ENCODE results near the gene SCN4A. TPM values are rescaled to one million over a fixed set of nuclear protein-coding genes. Genes with fewer than 3 reads are reported as not detected.
"Not testable (repeated sequence)": the region's sequence is repeated elsewhere in the genome, so short reads cannot be mapped to it uniquely, and the experiment has no call there.

The SCN4A gene
- total RNA-seq, 1 experiment from 2014 or later, result not detected

DNA sequence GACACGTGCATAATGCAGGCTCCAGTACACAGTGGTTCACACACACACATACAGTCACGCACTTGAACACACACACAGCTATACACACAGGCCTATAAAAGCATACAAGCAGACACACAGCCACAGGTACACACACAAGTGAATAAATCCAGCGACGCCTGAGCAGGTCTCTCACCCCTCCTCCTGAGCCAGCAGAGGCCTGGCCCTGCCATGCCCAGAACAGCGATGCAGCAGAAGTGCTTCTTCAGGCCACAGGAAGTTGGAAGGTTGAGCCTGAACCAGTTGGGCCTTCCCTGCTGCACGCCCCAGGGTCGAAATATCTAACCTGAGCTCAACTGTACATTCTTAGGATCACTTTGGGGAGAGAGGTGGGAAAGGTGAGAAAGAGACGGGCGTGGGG lies 33.3 kb downstream of the SCN4A start:
- no peak for DNase-seq (ENCODE audit: low read depth)

- DNase-seq (ENCODE audit: low read depth), result no peak
Observed at GRCh38 chr17:63937920-63938319, 34.8 kb downstream of the SCN4A start.

DNA sequence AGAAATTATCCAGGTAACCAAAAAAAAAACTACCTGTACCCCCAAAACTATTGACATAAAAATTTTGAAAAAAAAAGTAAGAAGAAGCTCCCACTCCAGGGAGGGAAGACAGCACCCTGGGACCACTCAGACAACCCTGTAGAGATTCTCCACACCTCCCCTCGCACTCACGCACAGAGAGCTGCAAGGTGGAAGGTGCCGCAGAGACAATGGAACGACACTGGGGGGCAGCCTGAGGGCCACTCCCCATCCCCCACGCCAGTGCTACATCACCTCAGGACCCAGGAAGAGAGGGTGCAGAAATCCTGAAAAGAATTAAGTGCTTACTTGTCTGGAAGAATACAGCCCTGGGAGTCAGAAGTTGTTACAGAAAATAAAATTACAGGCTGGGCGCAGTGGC lies 35.4 kb downstream of the SCN4A start:
- DNase-seq (ENCODE audit: low read depth), result no peak

GRCh38 chr17:63934183-63935112 lies 38.3 kb downstream of the SCN4A start:
- DNase-seq (ENCODE audit: low read depth), result no peak

- DNase-seq (ENCODE audit: low read depth), result no peak
Observed at GRCh38 chr17:63933598-63933997, 39.1 kb downstream of the SCN4A start.

- no peak for DNase-seq (ENCODE audit: low read depth)
Observed at GRCh38 chr17:63932721-63933120, 40.0 kb downstream of the SCN4A start.

DNA sequence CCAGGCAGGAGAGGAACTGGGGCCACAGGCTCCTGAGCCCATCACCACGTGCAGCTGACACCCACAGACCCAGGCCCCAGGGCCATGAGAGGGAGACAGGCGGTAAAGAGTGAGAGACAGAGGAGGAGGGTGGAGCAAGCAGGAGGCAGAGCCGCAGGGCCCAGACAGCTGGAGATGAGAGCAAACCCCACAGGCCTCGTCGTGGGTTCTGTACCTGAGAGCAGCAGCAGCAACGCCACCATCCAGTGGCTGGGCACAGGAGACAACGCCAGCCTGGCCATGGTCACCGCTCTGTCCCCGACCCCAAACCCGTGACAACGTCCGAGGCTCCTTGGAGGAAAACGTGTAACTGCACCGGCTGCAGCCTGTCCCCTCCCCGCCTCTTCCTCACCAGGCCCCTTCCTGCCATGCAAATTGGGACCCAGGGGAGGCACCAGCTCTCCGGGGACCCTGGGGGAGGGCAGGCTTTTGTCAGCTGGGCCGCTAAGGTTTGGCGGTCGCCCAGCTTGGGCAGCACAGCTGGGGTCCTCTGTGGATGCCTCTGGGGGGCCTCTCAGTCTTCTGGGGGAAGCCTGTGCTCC lies 40.6 kb downstream of the SCN4A start, which contains the start of gene CD79B:
Gene CD79B (minus strand): TSS at position 351 of the 581 bp plus-strand sequence. CDS start 70 bp downstream, at position 281.
- no peak for DNase-seq (ENCODE audit: low read depth)

GRCh38 chr17:63930951-63931575 lies 41.7 kb downstream of the SCN4A start:
- no peak for DNase-seq (ENCODE audit: low read depth)

- no peak for DNase-seq (ENCODE audit: low read depth)
Observed at GRCh38 chr17:63929860-63930766, 42.6 kb downstream of the SCN4A start.

DNA sequence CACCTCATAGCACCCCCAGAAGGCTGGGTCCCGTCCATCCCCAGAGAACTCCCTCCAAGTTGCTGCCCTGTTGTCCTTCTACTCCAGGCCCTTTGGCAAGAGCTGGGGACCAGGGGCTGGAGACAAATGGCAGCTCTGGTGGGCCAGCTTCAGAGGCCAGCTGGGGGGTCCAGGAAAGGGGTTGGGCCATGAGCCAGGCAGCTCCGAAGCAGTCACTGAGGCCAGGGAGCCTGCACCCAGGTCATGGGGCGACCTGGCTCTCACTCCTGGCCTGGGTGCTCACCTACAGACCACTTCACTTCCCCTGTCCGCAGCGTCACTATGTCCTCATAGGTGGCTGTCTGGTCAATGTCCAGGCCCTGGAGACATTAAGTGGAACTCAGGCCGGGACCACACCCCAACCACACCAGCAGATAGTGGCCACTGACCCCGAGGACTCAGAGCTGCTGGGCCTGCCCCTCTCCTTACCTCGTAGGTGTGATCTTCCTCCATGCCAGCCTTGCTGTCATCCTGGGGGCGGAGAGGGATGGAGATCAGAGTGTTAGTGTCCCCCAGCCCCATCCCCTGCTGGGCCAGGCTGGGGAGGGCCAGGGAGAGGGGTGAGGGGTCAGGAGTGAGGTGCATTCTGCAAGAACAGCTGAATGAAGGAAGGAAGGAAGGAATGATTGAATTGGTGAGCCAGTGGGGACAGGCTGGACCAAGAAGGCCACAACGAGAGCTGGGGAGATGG lies 43.6 kb downstream of the SCN4A start:
- DNase-seq (ENCODE audit: low read depth), result no peak

- DNase-seq (ENCODE audit: low read depth), result no peak
Observed at GRCh38 chr17:63928172-63928666, 44.5 kb downstream of the SCN4A start.

GRCh38 chr17:63927464-63928171 lies 45.1 kb downstream of the SCN4A start:
- DNase-seq (ENCODE audit: low read depth), result no peak

DNA sequence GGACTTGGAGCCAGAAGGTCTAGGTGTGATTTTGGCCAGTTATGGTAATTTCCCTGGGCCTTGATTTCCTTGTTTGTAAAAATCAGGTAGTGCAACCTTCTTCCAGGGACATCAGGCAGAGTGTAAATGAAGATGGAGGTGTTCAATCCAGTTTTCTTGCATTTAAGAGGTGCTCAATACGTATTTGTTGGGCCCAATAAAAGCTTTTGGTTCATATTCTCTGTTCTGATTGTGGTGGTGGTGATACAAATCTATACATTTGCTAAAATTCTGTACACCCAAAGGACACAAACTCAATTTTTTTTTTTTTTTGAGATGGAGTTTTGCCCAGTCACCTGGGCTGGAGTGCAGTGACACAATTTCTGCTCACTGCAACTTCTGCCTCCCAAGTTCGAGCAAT lies 46.6 kb downstream of the SCN4A start:
- no peak for DNase-seq (ENCODE audit: low read depth)

GRCh38 chr17:63925615-63926014 lies 47.1 kb downstream of the SCN4A start:
- no peak for DNase-seq (ENCODE audit: low read depth)

DNA sequence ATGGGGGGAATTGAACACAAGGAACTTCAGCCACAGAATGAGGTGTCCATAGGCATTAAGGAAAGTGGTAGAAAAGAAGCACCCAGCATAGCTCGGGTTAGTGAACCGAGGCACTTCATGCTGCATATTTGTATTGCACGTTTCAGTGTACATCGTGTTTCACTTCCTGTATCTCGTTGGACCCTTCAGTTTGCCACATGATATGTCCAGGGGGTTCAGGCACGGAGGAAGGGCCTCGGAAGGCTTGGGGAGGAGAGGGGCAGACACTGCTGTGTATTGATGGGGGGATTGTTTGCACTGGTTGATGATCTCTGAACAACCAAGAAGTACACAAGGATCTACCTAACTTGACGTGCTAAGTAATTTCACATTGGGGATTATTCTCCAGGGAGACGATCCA lies 50.3 kb downstream of the SCN4A start:
- DNase-seq (ENCODE audit: low read depth), result not testable (repeated sequence)

GRCh38 chr17:63920779-63921178 lies 51.9 kb downstream of the SCN4A start:
- not testable (repeated sequence) for DNase-seq (ENCODE audit: low read depth)

DNA sequence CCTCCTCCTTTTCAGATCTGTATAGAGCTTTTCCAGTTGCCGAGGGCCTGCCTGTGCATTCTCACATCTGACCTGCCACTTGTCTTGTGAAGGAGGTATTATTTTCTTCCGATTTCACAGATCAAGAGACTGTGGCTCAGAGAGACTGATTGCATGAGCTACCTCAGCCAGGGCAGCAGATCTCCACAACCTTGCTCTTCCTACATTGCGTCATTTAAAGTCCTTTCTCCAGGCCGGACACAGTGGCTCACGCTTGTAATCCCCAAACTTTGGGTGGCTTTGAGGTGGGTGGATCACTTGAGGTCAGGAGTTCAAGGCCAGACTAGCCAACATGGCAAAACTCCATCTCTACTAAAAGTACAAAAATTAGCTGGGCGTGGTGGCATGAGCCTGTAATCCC lies 52.7 kb downstream of the SCN4A start:
- not testable (repeated sequence) for DNase-seq (ENCODE audit: low read depth)

GRCh38 chr17:63919311-63919723 lies 53.4 kb downstream of the SCN4A start:
- peak; percentile 51 for DNase-seq (ENCODE audit: low read depth)

DNA sequence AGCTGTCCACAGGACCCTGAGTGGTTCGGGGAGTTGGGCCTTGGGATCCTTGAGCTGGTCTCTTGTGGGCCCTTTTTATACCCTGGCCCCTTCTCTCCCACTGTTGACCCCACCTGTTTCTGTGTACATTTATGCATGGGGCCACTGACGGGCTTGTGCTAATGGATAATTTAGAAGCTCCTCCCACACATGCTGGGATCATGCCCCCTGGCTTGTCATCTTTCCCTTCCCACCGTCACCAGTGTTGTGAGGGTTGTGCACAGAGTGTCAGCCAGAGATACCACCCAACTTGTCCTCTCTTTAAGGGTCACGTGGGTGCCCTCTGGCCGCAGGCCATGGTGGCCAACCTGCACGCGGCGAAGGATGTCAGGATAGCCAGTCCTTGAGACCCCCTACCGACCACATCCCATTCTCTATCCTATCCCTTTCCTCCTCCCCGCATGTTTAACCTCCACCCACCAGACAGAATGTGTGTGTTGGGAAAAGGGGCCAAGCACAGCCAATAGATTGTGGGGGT lies 53.9 kb downstream of the SCN4A start, which contains the start of gene GH1:
Gene GH1 (minus strand): TSS at position 51 of the 517 bp plus-strand sequence. CDS start 63 bp downstream, outside the sequence.
- not testable (repeated sequence) for DNase-seq (ENCODE audit: low read depth)
